Measurements from ENCODE around the gene LY6G6C. TPM values are rescaled to one million over a fixed set of nuclear protein-coding genes. Genes with fewer than 3 reads are reported as not detected.
"Not testable (repeated sequence)": the region's sequence is repeated elsewhere in the genome, so short reads cannot be mapped to it uniquely, and the experiment has no call there.

LY6G6C gene
- total RNA-seq, 1 experiment from 2014 or later, result 0.80 TPM

- CTCF ChIA-PET, result no interaction called here
- no TSS peak for BruUV-seq (replicated peaks)
- TF ChIP-seq CTCF (conservative IDR thresholded peaks at IDR 0.05; ENCODE audit: low read depth, low read length) (no peak), EZH2 (IDR thresholded peaks at IDR 0.05; ENCODE audit: borderline replicate concordance, low read depth, low read length, poor library complexity, severe bottlenecking) (no peak)
Observed at GRCh38 chr6:31710523-31711219, 10.9 kb downstream of the LY6G6C start.

GRCh38 chr6:31709157-31709556 lies 12.4 kb downstream of the LY6G6C start:
- CTCF ChIA-PET; H3K4me1 ChIP-seq (ENCODE audit: insufficient read depth, low read length, poor library complexity, severe bottlenecking); POLR2A ChIA-PET (ENCODE audit: low non-redundant PET); H3K4me3 ChIP-seq (ENCODE audit: low read depth, low read length, poor library complexity, severe bottlenecking); intact Hi-C loops (cut with micrococcal nuclease; ENCODE audit: unreplicated experiment); H3K9me3 ChIP-seq (ENCODE audit: low read depth, low read length, poor library complexity, severe bottlenecking); H3K27ac ChIP-seq (ENCODE audit: low read depth, low read length, poor library complexity, severe bottlenecking); H3K36me3 ChIP-seq (ENCODE audit: insufficient read depth, low read length, poor library complexity, severe bottlenecking); BruUV-seq (replicated peaks); H3K27me3 ChIP-seq (replicated peaks; ENCODE audit: insufficient read depth, low read depth, low read length, poor library complexity); DNase-seq (ENCODE audit: low spot score): not testable (repeated sequence)

More at GRCh38 chr6:31710523-31711219, 10.9 kb downstream of the LY6G6C start:
- no peaks in the 10 kb centered on the region for H3K27me3 ChIP-seq (replicated peaks; ENCODE audit: insufficient read depth, low read depth, low read length, poor library complexity)
- no peak overlapping the region for H3K4me3 ChIP-seq (ENCODE audit: low read depth, low read length, poor library complexity, severe bottlenecking)
- no peak overlapping the region for H3K27ac ChIP-seq (ENCODE audit: low read depth, low read length, poor library complexity, severe bottlenecking)
- no peaks in the 10 kb centered on the region for H3K4me1 ChIP-seq (ENCODE audit: insufficient read depth, low read length, poor library complexity, severe bottlenecking)
- H3K36me3 ChIP-seq (ENCODE audit: insufficient read depth, low read length, poor library complexity, severe bottlenecking), result no peaks in the 10 kb centered on the region
- H3K9me3 ChIP-seq (ENCODE audit: low read depth, low read length, poor library complexity, severe bottlenecking), result no peaks in the 10 kb centered on the region
- DNase-seq (ENCODE audit: low spot score), result no peak
- intact Hi-C loops (cut with micrococcal nuclease; ENCODE audit: unreplicated experiment), result no loop called here
- POLR2A ChIA-PET (ENCODE audit: low non-redundant PET), result no interaction called here

- ChIA-PET CTCF (no interaction called here), POLR2A (ENCODE audit: low non-redundant PET) (no interaction called here)
- no peaks in the 10 kb centered on the region for H3K36me3 ChIP-seq (ENCODE audit: insufficient read depth, low read length, poor library complexity, severe bottlenecking)
- H3K4me1 ChIP-seq (ENCODE audit: insufficient read depth, low read length, poor library complexity, severe bottlenecking), result no peaks in the 10 kb centered on the region
- intact Hi-C loops (cut with micrococcal nuclease; ENCODE audit: unreplicated experiment), result no loop called here
- H3K9me3 ChIP-seq (ENCODE audit: low read depth, low read length, poor library complexity, severe bottlenecking), result no peaks in the 10 kb centered on the region
- DNase-seq (ENCODE audit: low spot score), result no peak
- no peak overlapping the region for H3K4me3 ChIP-seq (ENCODE audit: low read depth, low read length, poor library complexity, severe bottlenecking)
- BruUV-seq (replicated peaks), result no TSS peak
- TF ChIP-seq EZH2 (IDR thresholded peaks at IDR 0.05; ENCODE audit: borderline replicate concordance, low read depth, low read length, poor library complexity, severe bottlenecking), result no peak
- TF ChIP-seq CTCF (conservative IDR thresholded peaks at IDR 0.05; ENCODE audit: low read depth, low read length), result no peak
- H3K27ac ChIP-seq (ENCODE audit: low read depth, low read length, poor library complexity, severe bottlenecking), result no peak overlapping the region
- no peaks in the 10 kb centered on the region for H3K27me3 ChIP-seq (replicated peaks; ENCODE audit: insufficient read depth, low read depth, low read length, poor library complexity)
Observed at GRCh38 chr6:31708224-31708623, 13.3 kb downstream of the LY6G6C start.

- no peaks in the 10 kb centered on the region for H3K36me3 ChIP-seq (ENCODE audit: insufficient read depth, low read length, poor library complexity, severe bottlenecking)
- CTCF ChIA-PET, result no interaction called here
- BruUV-seq (replicated peaks), result no TSS peak
- no peaks in the 10 kb centered on the region for H3K9me3 ChIP-seq (ENCODE audit: low read depth, low read length, poor library complexity, severe bottlenecking)
- POLR2A ChIA-PET (ENCODE audit: low non-redundant PET), result no interaction called here
- TF ChIP-seq CTCF (conservative IDR thresholded peaks at IDR 0.05; ENCODE audit: low read depth, low read length) (no peak), EZH2 (IDR thresholded peaks at IDR 0.05; ENCODE audit: borderline replicate concordance, low read depth, low read length, poor library complexity, severe bottlenecking) (no peak)
- DNase-seq (ENCODE audit: low spot score), result no peak
- H3K27ac ChIP-seq (ENCODE audit: low read depth, low read length, poor library complexity, severe bottlenecking), result no peak overlapping the region
- intact Hi-C loops (cut with micrococcal nuclease; ENCODE audit: unreplicated experiment), result no loop called here
- no peaks in the 10 kb centered on the region for H3K27me3 ChIP-seq (replicated peaks; ENCODE audit: insufficient read depth, low read depth, low read length, poor library complexity)
- no peak overlapping the region for H3K4me3 ChIP-seq (ENCODE audit: low read depth, low read length, poor library complexity, severe bottlenecking)
- no peaks in the 10 kb centered on the region for H3K4me1 ChIP-seq (ENCODE audit: insufficient read depth, low read length, poor library complexity, severe bottlenecking)
Observed at GRCh38 chr6:31707701-31708100, 13.8 kb downstream of the LY6G6C start.
